NCI-H748 treated with DMSO at 0.1 percent for 48 hours (cell line): ENCODE measurements around the gene ACOT13.
"Not testable (repeated sequence)": the region's sequence is repeated elsewhere in the genome, so short reads cannot be mapped to it uniquely, and the experiment has no call there.

ENCODE experiments used
- DNase-seq: peaks from one replicate; lab custom pipeline; 2025; lab: John Stamatoyannopoulos, UW

The ACOT13 gene

DNA sequence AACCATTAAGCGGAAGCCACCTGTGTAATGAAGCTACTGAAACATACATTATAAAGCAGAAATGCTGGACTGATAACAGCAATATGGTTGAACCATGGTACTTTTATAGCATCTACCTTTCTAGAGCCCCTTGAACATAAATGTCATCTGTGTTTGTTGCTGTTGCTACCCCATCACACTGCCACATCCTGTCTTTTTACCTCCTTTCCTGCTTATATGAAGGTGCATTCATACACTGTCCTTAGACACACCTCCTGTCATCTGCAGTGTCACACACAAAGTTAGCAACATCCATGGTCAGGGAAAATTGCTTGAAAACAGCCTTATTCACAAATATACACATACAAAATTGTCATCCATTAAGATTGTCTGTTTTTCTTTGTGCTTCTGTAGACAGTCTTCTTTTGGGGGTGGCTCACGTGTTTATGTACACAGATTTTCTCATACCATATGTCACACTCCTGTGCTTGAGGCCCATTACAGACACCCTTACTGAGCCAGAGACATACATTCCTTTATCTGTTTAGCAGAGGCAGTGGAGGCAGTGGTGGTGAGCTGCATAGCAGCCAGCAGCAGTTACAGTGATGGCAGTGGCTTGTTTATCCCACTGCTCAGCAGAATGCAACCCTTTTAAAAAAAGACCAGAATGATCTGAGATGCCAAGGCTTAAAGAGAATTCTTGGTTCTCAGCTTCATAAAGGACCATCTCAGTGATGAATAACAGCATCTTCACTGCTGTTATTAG lies 26.1 kb downstream of the ACOT13 start:
- DNase-seq: no peak

DNA sequence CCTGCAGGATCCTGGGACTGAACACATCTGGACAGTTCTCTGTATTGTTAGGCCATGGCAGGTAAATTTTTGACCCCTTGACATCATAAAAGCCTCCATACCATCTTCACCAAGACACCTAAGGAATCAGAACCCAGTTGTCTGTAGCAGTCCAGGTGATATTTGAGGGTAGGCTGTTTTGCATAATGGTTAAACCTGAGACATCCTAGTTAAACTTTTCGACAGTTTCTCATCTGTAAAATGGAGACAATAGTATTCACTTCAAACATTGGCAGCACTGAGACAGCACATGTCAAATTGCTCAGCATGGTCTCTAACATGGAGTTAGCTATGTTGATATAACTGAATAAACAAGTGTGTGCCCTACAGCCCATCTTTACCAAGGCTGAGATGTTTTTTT lies 27.3 kb downstream of the ACOT13 start:
- no peak for DNase-seq

DNA sequence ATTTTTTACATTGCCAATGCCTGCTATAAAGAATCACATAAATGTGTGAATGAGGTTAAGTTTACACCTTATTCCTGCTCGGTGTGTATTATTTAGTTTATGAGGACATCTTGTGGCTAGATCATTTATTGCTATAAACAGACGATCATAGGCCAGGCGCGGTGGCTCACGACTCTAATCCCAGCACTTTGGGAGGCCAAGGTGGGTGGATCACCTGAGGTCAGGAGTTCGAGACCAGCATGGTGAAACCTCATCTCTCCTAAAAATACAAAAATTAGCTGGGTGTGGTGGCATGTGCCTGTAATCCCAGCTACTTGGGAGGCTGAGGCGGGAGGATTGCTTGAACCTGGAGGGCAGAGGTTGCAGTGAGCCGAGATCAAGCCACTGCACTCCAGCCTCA lies 28.8 kb downstream of the ACOT13 start:
- peak; percentile 67 for DNase-seq

DNA sequence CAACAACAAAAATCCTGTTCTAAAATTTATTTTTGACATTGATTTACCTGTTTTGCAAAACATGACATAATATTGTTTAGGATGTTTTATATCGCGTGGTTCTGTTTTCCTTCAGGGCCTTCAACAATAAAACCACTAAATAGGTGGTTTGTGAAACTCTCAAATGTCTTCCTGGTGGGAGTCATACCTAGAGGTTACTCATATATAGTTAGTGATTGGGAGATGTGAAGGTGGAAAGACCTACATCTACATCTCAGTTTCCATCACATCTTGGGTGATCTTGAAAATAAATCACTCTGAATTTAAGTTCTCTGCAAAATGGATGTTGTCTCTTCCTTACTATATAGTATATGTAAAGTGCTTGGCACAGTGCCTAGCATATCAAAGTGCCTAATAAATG lies 29.2 kb downstream of the ACOT13 start:
- no peak for DNase-seq

DNA sequence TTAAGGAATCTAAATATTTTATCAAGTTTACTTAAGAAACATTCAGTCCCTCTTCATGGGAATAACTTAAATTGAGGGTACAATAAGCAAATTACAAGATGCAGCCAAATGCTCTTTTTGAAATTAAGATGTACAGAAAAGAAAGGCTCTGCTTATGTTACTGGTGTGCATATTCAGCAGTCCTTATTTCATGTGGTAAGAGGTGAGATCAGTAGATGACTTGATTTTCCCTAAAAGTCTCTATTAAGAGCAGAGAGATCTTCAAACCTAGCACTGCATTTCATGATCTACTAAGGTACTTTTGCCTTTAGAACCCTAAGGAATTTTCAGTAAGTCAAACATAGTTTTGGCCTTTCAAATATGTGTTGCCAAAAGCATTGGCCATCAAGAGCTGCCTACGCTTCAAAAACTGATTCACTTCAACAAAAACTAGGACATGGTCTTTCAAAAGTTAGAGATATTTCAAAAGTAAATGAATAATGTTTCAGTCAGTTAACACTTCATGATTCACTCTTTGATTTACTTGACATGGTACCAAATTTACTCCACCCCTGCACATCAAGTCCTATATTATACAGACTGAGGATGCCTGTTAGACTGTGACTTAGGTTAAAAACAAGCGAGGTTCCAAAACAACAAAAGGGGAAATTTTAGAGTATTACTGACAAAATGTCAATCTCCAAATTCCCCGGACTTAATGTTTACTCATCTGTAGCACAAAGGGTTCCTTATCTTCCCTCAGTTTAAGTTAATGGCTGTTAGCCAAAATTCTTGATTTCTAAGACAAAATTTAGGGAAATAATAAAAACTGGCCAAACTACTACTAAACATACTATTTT lies 32.9 kb downstream of the ACOT13 start:
- no peak for DNase-seq

DNA sequence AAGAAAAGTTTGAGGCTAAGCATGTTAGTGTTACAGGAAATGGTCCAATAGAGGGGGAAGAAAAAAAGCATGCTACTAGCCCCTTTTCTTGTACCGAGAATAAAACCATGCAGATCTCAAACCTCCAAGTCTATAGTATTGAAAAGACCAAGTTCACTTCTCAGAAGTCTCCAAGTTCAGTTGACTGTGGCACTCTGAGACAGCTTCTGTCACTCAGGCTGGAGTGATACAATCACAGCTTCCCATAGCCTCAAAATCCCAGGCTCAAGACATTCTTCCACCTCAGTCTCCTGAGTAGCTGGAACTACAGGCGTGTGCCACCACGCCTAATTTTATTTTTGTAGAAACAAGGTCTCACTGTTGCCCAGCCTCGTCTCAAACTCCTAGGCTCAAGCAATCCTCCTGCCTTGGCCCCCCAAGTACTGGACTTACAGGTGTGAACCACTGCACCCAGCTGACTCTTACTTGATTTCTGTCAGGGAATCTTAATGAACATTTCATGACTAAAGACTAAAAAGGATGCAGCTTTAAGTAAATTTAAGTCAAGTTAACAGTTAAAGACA lies 35.9 kb downstream of the ACOT13 start:
- DNase-seq: no peak

DNA sequence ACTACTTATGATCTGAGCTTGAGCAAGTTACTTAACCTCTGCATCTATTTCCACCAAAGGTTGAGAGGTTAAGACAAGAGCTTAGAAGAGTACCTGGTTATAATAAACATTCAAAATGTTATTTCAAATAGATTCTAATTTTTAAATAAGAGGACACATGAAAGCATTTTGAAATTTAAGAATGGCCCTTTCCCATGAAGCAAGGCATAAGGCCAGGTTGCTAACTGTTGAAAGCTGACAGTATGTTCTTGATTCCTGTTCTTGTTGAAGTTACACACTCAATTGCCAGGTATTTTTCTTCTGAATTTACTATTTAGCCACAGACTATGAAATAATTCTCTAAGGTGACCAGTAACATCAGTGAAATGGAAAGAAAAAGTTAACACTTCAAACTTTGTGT lies 37.6 kb downstream of the ACOT13 start:
- no peak for DNase-seq

DNA sequence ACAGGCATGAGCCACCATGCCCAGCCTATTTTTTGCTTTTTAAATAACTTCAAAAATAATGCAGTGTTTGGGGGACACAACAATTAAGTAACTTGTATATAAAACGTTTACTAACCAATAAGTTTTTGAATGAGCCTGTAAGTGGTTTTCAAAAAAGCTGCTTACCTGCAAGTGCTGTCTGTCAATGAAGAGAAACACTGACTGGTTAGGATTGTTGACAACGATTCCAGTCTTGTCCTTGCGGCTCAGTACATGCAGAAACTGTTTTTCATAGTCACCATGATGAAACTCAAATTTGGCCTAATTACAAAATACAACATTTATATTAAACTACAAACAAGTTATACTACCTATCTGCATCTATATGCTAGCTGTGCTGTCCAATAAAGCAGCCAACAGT lies 41.7 kb downstream of the ACOT13 start:
- no peak for DNase-seq

DNA sequence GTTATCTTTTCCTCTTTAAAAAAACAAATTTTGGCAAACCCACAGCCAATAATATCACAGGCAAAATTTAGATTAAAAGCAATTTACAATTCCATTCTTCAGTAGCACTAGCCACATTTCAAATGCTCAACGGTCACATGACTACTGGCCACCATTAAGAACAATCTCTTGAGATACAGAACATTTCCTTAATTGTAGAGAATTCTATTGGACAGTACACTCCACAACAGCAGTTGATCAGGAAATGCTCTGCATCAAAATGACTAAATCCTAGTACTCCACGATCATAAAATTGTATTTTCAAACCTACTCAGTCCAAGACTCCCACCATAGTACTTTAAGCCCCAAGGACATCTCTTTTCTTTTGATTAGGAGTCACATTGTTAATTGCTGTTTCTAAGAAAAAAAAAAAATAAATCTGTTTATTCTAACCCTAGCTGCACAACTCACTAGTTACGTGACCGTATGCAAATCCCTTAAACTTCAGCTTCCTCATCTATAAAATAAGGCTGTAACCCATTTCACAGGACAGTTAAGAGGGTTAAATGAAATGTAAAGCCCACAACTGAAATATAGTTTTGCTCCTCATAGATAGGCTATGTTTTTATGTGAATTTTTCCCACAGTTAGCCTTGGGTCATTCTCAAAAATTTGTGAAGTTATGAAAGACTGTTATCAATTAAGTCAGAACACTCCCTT lies 42.3 kb downstream of the ACOT13 start:
- no peak for DNase-seq

DNA sequence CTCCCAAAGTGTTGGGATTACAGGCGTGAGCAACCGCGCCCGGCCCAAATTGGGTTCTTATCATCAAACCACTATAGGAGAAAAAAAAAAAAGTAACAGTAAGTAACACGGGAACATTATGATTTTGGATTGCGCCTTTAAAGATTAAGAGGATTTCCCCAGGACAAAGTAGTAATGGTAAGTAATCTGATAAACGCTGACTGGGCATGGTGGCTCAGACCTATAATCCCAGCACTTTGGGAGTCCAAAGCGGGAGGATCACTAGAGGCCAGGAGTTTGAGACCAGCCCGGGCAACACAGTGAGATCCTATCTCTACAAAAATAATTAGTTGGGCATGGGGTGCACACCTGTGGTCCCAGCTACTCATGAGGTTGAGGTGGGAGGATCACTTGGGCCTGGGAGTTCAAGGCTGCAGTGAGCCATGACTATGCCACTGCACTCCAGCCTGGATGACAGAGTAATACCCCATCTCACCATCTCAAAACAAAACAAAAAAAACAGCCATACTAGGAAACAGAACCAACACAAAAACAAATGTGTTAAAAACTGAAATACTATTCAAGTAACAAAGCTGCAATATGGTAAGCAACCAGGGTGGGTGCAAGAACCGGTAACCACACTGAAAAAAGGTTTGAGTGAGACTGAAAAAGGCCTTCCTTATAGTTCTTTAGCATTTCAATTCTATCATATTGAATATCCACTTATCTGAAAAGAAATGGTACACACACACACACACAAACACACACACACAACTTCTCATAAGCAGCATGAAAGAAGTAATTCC lies 43.8 kb downstream of the ACOT13 start:
- no peak for DNase-seq

DNA sequence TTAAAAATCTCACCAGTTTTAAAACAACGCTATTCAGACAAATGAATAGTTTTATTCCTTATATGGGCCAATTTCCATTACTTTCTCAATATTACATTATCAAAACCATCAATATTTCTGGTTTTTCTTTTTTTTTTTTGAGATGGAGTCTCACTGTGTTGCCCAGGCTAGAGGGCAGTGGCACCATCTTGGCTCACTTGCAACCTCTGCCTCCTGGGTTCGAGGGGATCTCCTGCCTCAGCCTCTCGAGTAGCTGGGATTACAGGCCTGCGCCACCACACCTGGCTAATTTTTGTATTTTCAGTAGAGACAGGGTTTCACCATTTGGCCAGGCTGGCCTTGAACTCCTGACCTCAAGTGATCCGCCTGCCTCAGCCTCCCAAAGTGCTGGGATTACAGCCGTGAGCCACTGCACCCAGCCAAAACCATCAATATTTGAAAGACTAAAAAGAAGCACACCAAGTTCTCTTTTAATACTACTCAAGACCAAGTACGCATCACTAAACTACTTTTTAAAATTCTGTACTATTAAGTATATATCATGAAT lies 49.8 kb downstream of the ACOT13 start:
- DNase-seq: not testable (repeated sequence)

DNA sequence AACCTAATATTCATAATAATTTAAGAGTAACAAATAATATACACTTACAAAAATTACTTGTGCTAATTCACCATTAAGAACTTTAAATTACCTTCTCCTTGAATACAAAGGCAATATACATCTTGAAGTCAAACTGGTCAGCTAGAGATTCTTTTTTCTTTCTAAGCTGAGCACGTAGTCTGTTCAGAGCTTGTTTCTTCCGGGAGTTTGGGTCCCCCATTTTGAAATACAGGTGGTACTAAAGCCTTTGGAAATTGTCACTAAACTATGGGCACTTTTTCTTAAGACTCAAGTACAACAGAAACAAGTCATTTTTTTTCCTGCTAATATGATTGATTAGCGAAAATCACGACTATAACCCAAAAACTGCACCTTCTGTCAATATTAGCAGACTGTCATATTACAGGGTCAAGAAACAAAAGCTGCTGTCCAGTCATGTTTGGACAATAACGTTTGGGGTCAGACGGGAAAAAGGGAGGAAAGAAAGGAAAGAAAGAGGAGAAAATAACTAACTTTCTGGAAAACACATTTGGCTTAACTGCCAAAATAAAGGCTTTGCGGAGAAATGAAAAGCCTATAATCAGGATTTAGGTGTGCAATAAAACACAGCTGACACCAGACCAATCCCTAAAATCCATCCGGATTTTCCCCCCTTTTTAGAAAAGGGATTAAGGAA lies 51.7 kb downstream of the ACOT13 start:
- DNase-seq: no peak

DNA sequence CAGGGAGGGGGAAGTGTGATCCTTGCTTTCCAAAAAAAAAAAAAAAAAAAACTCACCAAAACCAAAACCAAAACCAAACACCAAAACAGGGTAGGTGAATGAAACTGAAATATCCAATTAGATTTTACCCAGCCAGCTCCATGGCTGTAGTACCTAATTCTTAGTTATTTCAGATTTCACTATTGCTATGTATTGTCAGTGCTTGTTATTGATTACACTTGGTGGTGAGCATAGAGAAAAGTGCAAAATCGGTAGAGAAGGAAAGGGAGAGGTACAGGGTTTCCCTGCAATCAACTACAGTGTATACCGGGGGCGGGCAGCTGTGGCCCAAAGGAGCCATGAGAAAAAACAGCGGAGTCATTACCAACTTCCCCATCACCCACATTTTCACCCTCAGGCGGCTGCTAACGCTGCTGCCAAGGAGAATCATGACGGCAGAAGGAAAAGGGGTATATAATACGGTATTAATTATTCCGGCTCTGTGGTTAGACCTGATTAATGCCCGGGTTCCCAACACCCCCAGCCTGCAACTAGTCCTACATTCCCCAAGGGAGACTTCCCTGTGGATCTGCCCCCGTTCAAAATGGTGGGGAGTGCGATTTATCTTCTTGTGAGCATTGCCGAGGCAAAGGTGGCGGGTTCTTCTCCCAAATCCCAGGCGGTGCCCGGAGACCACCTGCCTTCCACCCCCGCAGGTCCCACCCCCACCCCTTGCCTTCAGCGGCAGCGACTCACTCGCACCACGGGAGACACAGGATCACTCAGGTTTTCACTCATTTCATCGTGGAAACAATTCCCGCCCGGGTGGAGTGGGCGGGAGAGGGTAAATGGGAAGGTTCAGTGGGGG lies 52.5 kb downstream of the ACOT13 start, which contains the start of gene C6orf62:
Gene C6orf62 (minus strand): TSS at position 30 of the 847 bp plus-strand sequence. CDS start 486 bp downstream, outside the sequence.
- no peak for DNase-seq

DNA sequence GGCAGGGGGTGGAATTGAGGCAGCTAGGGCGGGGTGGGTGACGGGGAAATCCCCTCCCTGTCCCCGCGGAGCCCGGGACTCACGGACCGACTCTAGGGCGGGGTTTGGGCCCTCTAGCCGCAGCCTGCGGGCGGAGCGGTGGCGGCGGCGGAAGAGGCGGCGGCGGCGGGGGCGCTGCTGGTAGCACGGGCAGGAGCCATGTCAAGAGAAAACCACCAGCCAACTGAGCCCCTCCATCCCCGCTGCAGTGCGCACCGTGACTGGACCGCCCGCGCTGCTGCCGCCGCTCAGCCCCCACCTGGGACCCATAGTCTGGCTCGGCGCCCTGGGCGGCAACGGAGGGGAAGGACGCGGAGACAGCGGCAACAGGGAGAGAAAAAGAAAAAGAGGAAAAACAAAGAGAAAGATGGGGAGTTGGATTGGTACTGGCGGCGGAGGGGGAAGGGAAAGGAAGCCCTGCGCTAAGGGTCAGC lies 53.3 kb downstream of the ACOT13 start:
- no peak for DNase-seq

DNA sequence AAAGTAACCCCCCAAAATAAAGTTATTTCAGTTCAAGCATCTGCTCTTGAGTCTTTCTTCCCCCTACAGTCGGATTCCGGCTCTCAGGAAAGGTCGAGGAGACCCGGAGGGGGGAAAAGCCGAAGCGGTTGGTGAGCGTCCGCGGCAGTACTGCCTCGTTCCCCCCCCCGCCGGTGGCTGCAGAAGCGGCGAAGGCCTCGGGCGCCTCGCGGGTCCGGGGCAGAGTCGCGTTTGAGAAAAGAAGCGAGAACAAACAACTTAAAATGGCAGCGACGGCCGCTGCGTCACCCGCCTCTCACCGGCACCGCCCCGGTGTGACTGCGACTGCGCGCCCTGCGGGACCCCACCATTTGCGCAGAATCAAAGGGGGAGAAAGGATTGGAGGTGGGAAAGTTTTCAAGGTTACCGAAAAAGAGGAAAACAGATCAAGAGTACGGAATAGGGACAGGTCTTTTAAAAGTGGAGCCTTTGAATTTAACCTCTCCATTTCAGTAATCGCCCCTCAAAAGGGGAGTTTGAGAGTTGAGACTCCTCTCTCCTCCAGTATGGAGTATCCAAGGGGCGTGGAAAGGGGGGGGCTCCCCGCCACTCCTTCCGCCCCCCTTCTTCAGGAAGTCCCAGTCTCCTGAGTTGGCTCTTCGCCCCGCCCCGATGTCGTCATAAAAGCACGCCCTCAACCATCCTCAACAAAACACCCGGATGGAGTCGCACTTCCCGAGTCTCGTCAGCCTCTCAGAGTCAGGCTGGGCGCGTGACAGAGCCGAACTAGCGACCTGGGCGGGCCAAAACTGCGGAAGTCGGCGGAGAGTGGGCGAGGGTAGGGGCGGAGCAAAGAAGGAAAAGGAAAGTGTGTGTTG lies 54.0 kb downstream of the ACOT13 start:
- peak; percentile 99 for DNase-seq

DNA sequence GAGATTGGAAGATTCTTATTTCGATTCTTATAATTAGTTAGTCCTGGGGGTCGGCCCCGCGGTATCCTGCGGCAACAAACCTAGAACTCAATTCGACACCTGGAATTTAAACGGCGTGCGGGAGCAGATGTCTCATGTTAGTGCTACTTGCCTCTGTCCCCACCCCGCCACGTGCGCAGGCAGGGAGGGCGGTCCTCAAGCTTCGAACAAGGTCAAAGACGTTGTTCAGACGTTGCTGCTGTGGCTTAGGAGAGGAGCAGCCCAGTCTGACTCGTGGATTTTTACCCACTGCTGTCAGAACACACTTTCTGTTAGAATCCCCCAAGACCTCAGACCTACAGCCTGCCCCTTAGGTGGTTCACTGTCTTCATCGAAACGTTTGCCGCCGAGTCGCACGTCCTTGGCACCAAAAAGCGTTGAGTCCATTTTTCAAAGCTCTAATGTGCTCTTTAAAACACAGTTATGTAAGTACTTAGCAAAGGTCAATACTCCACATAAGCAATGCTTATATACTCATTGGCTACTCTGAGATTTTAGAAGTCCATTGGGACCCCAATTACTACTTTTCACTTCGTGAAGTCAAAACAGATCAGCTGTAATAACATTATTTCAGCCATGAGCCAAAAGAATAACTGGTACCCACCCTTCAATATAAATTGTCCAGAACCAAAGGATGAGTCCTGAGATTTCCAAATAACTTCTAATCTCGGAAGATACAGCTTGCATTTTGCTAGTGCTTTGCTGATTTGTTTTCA lies 54.8 kb downstream of the ACOT13 start:
- DNase-seq: no peak

DNA sequence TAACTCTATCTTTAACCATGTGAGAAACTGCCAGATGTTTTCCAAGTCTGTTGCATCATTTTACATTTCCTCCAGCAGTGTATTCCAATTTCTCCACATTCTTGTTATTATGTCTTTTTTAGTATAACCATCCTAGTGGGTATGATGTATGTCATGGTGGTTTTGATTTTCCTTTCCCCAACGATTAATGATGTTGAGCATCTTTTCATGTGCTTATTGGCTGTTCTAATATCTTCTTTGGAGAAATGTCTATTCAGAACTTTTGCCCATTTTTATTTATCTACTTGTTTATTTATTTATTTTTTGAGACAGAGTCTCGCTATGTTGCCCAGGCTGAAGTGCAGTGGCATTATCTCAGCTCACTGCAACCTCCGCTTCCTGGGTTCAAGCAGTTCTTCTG lies 56.4 kb downstream of the ACOT13 start:
- DNase-seq: no peak

DNA sequence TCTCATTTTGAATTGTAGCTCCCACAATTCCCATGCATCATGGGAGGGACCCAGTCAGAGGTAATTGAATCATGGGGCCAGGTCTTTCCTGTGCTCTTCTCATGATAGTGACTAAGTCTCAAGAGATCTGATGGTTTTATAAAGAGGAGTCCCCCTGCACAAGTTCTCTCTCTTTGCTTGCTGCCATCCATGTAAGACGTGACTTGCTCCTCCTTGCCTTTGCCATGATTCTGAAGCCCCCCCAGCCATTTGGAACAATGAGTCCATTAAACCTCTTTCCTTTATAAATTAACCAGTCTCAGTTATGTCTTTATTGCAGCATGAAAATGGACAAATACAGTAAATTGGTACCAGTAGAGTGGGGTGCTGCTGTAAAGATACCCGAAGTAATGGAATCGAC lies 63.8 kb downstream of the ACOT13 start:
- not testable (repeated sequence) for DNase-seq
